Neural cell (in vitro differentiated cells): ENCODE data around the gene NECTIN1. TPM values are rescaled to one million over a fixed set of nuclear protein-coding genes. Genes with fewer than 3 reads are reported as not detected.

Source experiments
- H2AFZ ChIP-seq: fragments of 200-600, 300-800 bp; sonication (generic), shearing (Covaris generic); 2 replicates; pipeline ENCODE4 v1.6.0; 2014; ENCODE audit warnings: low read depth, mild to moderate bottlenecking, antibody characterized with exemption, low read length, moderate library complexity
- H3F3A ChIP-seq: fragments of 200-600 bp; shearing (Covaris generic); 2 replicates; pipeline ENCODE4 v1.6.1; 2016; ENCODE audit warnings: mild to moderate bottlenecking, moderate library complexity, mixed read lengths, antibody characterized with exemption, low read length; ENCODE audit not compliant: insufficient read depth, poor library complexity, severe bottlenecking
- H3K27ac ChIP-seq: fragments of 200-600, 300-800 bp; sonication (generic), shearing (Covaris generic); 2 replicates; pipeline ENCODE4 v1.5.1; 2014; ENCODE audit warnings: mild to moderate bottlenecking, low read length, moderate library complexity
- H3K27me3 ChIP-seq: fragments of 300-800, 200-600 bp; sonication (generic), shearing (Covaris generic); 2 replicates; pipeline ENCODE4 v1.6.0; 2014; ENCODE audit warnings: mild to moderate bottlenecking, low read depth, low read length, moderate library complexity; ENCODE audit not compliant: insufficient read depth
- H3K36me3 ChIP-seq: fragments of 300-800, 200-600 bp; sonication (generic), shearing (Covaris generic); 2 replicates; pipeline ENCODE4 v1.5.1; 2014; ENCODE audit warnings: mild to moderate bottlenecking, antibody characterized with exemption, low read length, moderate library complexity; ENCODE audit not compliant: insufficient read depth
- H3K4me2 ChIP-seq: fragments of 300-800, 200-600 bp; sonication (generic), shearing (Covaris generic); 2 replicates; pipeline ENCODE4 v1.6.0; 2014; ENCODE audit warnings: mild to moderate bottlenecking, low read length
- H3K4me3 ChIP-seq: fragments of 300-800, 200-600 bp; sonication (generic), shearing (Covaris generic); 2 replicates; pipeline ENCODE4 v1.5.1; 2014; ENCODE audit warnings: mild to moderate bottlenecking, low read length, moderate library complexity
- H3K79me2 ChIP-seq: fragments of 200-600 bp; shearing (Covaris generic); replicated peaks from 2 replicates; pipeline ENCODE4 v1.6.0; 2014; ENCODE audit warnings: mild to moderate bottlenecking, low read length, moderate library complexity; ENCODE audit not compliant: insufficient read depth
- H3K9ac ChIP-seq: fragments of 300-800, 200-600 bp; sonication (generic), shearing (Covaris generic); 2 replicates; pipeline ENCODE4 v1.6.1; 2016; ENCODE audit warnings: mild to moderate bottlenecking, low read length, mixed read lengths
- H3K9me2 ChIP-seq: fragments of 200-600 bp; shearing (Covaris generic); 2 replicates; pipeline ENCODE4 v1.6.1; 2016; ENCODE audit warnings: mild to moderate bottlenecking, low read length, mixed read lengths; ENCODE audit not compliant: insufficient read depth
- H3K9me3 ChIP-seq: fragments of 200-600, 300-800 bp; sonication (generic), shearing (Covaris generic); 2 replicates; pipeline ENCODE4 v1.6.1; 2016; ENCODE audit warnings: mild to moderate bottlenecking, mixed run types, low read length, moderate library complexity, mixed read lengths
- H4K20me1 ChIP-seq: fragments of 200-600 bp; shearing (Covaris generic); 2 replicates; pipeline ENCODE4 v1.6.1; 2016; ENCODE audit warnings: mild to moderate bottlenecking, mixed run types; ENCODE audit not compliant: insufficient read depth
- CTCF ChIP-seq: fragments of 450-650 bp; IDR thresholded peaks from 2 replicates; pipeline ENCODE4 v1.5.1; 2014; ENCODE audit warnings: antibody characterized with exemption, mild to moderate bottlenecking, moderate library complexity; ENCODE audit not compliant: poor library complexity, severe bottlenecking
- EP300 ChIP-seq: fragments of 450-650 bp; conservative IDR thresholded peaks from 2 replicates; pipeline ENCODE4 v1.6.1; 2014; ENCODE audit warnings: antibody characterized with exemption, mild to moderate bottlenecking, moderate library complexity; ENCODE audit not compliant: poor library complexity, severe bottlenecking
- EZH2 ChIP-seq: fragments of 200-600, 300-800 bp; shearing (Covaris generic), sonication (generic); IDR thresholded peaks from 2 replicates; pipeline ENCODE4 v1.6.1; 2014; ENCODE audit warnings: antibody characterized with exemption, low read length, borderline replicate concordance, mild to moderate bottlenecking; ENCODE audit not compliant: insufficient read depth, poor library complexity, severe bottlenecking
- MXI1 ChIP-seq: fragments of 450-650 bp; conservative IDR thresholded peaks from 2 replicates; pipeline ENCODE4 v1.6.1; 2014; ENCODE audit warnings: antibody characterized with exemption, mild to moderate bottlenecking; ENCODE audit not compliant: poor library complexity, severe bottlenecking
- POLR2AphosphoS5 ChIP-seq: IDR thresholded peaks from 2 replicates; pipeline ENCODE4 v1.6.1; 2012
- RAD21 ChIP-seq: fragments of 450-650 bp; conservative IDR thresholded peaks from 2 replicates; pipeline ENCODE4 v1.6.1; 2014; ENCODE audit warnings: antibody characterized with exemption, mild to moderate bottlenecking, moderate library complexity
- REST ChIP-seq: IDR thresholded peaks from 2 replicates; pipeline ENCODE4 v1.6.1; 2012; ENCODE audit warnings: borderline replicate concordance
- SMC3 ChIP-seq: fragments of 450-650 bp; conservative IDR thresholded peaks from 2 replicates; pipeline ENCODE4 v1.6.1; 2014; ENCODE audit warnings: antibody characterized with exemption, mild to moderate bottlenecking, moderate library complexity; ENCODE audit not compliant: poor library complexity
- TAF1 ChIP-seq: IDR thresholded peaks from 2 replicates; pipeline ENCODE4 v1.6.1; 2012; ENCODE audit warnings: low read depth
- polyA plus RNA-seq: library from polyadenylated mRNA; depleted of rRNA; stranded (reverse); fragments of >200 nt; gene quantifications from 2 replicates; pipeline ENCODE4 v1.2.3, GENCODE V29; 2014

The NECTIN1 gene
- polyA plus RNA-seq, 1 donor from 2014 or later: 5.6 TPM

- no peak overlapping the region for H2AFZ ChIP-seq
- no peak for TF ChIP-seq RAD21
- TF ChIP-seq POLR2AphosphoS5: no peak
- TF ChIP-seq CTCF: no peak
- TF ChIP-seq REST: no peak
- no peak for TF ChIP-seq SMC3
- TF ChIP-seq MXI1: no peak
- no peak for TF ChIP-seq TAF1
- TF ChIP-seq EP300: no peak
- TF ChIP-seq EZH2: no peak
- no peaks in the 10 kb centered on the region for H3K36me3 ChIP-seq
- H3F3A ChIP-seq: no peaks in the 10 kb centered on the region
- no peaks in the 10 kb centered on the region for H3K9me3 ChIP-seq
- no peak overlapping the region for H3K4me2 ChIP-seq
- H3K79me2 ChIP-seq: no peaks in the 10 kb centered on the region
- H4K20me1 ChIP-seq: no peaks in the 10 kb centered on the region
- no peak overlapping the region for H3K27ac ChIP-seq
- H3K9me2 ChIP-seq: no peaks in the 10 kb centered on the region
- H3K9ac ChIP-seq: no peak overlapping the region
- H3K4me3 ChIP-seq: no peak overlapping the region
- H3K27me3 ChIP-seq: no peaks in the 10 kb centered on the region
Observed at GRCh38 chr11:119663279-119663678, 65.7 kb downstream of the NECTIN1 start.

GRCh38 chr11:119661226-119661625, 67.8 kb downstream of the NECTIN1 start:
- no peak overlapping the region for H3K4me3 ChIP-seq
- H2AFZ ChIP-seq: no peak overlapping the region
- no peak overlapping the region for H3K27ac ChIP-seq
- H3K9ac ChIP-seq: no peak overlapping the region
- H3K9me3 ChIP-seq: no peaks in the 10 kb centered on the region
- H3F3A ChIP-seq: no peaks in the 10 kb centered on the region
- H4K20me1 ChIP-seq: no peaks in the 10 kb centered on the region
- TF ChIP-seq SMC3: no peak
- TF ChIP-seq TAF1: no peak
- TF ChIP-seq MXI1: no peak
- no peak for TF ChIP-seq RAD21
- TF ChIP-seq EZH2: no peak
- TF ChIP-seq REST: no peak
- no peak for TF ChIP-seq POLR2AphosphoS5
- no peak for TF ChIP-seq CTCF
- TF ChIP-seq EP300: no peak
- no peaks in the 10 kb centered on the region for H3K27me3 ChIP-seq
- H3K4me2 ChIP-seq: no peak overlapping the region
- H3K36me3 ChIP-seq: no peaks in the 10 kb centered on the region
- no peaks in the 10 kb centered on the region for H3K79me2 ChIP-seq
- H3K9me2 ChIP-seq: no peaks in the 10 kb centered on the region
